NCI-H2029 treated with DMSO at 0.1 percent for 48 hours (cell line): ENCODE measurements around the gene YJU2.
"Not testable (repeated sequence)": the region's sequence is repeated elsewhere in the genome, so short reads cannot be mapped to it uniquely, and the experiment has no call there.

Experiments used
- DNase-seq: peaks from one replicate; lab custom pipeline; 2025; lab: John Stamatoyannopoulos, UW

Gene YJU2

DNA sequence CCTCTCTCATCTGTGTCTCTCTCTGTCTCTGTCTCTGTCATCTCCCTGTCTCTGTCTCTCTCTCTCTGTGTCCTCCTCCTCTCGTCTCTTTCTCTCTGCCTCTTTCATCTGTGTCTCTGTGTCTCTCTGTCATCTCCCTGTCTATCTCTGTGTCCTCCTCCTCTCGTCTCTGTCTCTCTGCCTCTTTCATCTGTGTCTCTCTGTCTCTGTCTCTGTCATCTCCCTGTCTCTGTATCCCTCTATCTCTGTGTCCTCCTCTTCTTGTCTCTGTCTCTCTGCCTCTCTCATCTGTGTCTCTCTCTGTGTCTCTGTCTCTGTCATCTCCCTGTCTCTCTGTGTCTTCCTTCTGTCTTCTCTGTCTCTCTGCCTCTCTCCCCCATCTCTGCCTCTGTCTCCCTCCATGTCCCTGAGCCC is 18.1 kb upstream of the YJU2 start:
- no peak for DNase-seq

DNA sequence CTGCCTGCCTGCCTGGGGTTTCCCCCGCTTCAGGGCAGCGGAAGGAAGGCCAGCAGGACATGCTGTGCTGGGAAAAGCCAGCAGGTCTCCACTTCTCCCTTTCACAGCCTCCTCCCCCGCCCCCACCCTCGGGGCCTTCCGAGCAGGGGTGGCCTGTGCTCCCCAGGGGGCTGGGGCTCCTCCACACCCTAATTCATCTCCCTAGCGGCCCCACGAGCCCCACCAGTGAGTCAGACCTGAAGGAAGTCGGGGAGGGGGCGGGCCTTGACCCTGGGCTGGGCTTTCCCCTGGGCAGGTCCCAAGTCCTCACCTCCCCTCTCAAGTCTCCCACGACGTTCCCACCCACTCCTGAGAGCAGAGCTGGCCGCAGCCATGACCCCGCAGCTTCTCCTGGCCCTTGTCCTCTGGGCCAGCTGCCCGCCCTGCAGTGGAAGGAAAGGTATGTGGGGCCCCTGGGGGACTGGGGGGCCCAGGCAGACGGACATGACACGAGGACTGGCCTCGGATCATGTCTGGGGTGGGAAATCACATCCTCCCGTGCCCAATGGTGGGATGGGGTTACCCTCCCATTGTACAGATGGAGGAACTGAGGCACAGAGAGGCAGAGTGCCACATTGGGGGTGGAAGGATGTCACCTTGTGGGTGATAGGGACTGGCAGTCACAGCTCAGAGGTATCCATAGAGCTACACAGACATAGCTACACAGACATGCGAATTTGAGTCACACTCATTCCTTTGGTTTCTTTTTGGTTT is 17.5 kb upstream of the YJU2 start, which contains the start of gene EBI3:
EBI3 (plus strand) TSS at position 345 of the 753 bp plus-strand sequence; CDS start at position 373, 28 bp downstream.
- DNase-seq: no peak

DNA sequence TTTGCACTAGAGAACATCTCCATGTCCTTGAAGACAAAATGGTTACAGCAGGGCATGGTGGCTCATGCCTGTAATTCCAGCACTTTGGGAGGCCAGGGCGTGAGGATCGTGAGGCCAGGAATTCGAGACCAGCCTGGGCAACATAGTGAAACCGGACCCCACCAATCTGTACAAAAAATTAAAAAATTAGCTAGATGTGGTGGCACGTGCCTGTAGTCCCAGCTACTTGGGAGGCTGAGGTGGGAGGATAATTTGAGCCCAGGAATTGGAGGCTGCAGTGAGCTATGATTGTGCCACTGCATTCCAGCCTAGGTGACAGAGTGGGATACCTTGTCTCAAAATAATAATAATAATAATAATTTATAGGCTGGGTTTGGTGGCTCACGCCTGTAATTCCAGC is 16.6 kb upstream of the YJU2 start:
- DNase-seq: not testable (repeated sequence)

DNA sequence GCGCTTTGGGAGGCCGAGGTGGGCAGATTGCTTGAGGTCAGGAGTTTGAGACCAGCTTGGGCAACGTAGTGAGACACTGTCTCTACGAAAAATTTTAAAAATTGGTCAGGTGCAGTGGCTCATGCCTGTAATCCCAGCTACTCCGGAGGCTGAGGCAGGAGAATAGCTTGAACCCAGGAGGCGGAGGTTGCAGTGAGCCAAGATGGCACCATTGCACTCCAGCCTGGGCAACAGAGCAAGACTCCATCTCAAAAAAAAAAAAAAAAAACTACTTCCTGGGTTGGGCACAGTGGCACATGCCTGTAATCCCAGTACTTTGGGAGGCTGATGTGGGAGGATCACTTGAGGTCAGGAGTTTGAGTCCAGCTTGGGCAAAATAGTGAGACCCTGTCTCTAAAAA is 15.4 kb upstream of the YJU2 start:
- DNase-seq: not testable (repeated sequence)

DNA sequence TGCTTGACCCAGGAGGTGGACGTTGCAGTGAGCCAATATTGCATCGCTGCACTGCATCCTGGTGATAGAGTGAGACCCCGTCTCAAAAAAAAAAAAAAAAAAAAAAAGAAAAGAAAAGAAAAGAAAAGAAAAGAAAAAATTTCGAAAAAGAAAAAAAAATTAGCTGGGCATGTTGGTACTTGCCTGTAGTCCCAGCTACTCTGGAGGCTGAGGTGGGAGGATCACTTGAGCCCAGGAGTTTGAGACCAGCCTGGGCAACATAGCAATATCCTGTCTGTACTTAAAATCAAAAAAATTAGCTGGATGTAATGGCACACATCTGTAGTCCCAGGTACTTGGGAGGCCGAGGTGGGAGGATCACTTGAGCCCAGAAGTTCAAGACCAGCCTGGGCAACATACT is 14.7 kb upstream of the YJU2 start:
- DNase-seq: not testable (repeated sequence)

DNA sequence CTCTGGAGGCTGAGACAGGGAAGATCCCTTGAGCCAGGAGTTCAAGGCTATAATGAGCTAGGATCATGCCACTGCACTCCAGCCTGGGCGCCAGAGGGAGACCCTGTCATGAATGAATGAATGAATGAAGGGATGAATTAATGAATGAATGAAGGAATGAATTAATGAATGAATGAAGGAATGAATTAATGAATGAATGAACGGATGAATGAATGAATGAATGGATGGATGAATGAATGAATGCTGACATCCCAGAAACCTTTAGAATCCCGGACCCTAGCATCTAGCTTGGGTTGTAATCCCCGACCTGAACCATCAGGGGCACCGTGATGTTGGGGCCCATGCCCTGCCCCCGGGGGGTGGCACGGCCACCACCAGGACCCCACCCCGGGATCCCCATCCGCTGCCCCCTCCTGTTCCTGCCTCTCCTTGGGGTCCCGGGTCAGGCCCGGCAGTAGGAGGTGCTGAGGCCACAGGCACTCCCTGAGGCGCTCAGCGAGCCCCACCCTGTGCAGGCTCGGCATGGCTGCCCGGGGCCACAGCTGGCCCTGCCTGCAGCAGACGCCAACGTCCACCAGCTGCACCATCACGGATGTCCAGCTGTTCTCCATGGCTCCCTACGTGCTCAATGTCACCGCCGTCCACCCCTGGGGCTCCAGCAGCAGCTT is 14.1 kb upstream of the YJU2 start:
- no peak for DNase-seq

DNA sequence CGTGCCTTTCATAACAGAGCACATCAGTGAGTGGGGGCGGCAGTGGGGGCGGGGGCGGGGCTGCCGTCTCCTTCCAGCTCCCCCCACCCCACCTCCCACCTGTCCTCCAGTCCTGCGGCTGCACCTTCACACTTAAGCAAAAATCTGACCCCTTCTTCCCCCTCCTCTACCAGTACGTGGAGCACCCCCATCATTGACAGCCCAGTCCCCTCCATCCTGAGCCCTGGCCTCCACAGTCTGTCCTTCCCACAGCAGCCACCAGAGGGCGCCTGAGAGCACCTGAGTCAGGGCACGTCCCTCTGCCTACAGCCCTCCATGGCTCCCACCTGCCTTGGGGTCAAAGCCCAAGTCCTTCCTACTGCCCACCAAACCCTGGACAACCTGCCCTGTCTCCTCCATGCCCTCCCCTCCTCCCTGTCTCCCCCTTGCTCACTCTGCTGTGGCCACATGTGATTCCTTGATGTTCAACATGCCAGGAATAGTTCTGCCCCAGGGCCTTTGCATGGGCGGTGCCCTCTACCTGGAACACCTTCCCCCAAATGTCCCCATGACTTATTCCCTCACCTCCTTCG is 13.5 kb upstream of the YJU2 start:
- no peak for DNase-seq

DNA sequence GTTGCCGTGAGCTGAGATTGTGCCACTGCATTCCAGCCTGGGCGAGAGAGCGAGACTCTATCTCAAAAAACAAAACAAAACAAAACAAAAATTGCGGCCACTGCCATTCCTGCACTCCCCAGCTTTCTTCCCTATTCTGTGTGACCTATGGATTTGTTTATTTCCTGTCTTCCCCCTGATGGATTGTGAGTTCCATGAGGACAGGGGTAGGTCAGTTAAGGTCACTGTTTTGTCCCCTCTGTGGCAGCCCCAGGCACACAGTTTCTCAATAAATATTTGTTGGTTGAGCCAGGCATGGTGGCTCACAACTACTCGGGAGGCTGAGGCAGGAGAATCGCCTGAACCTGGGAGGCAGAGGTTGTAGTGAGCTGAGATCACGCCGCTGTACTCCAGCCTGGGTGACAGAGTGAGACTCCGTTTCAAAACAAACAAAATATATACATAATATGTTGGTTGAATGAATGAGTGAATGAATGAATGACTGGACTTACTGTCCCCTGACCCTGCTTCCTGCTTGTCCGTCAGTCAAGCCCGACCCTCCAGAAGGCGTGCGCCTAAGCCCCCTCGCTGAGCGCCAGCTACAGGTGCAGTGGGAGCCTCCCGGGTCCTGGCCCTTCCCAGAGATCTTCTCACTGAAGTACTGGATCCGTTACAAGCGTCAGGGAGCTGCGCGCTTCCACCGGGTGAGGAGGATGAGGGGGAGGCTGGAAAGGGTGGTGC is 12.6 kb upstream of the YJU2 start:
- no peak for DNase-seq

DNA sequence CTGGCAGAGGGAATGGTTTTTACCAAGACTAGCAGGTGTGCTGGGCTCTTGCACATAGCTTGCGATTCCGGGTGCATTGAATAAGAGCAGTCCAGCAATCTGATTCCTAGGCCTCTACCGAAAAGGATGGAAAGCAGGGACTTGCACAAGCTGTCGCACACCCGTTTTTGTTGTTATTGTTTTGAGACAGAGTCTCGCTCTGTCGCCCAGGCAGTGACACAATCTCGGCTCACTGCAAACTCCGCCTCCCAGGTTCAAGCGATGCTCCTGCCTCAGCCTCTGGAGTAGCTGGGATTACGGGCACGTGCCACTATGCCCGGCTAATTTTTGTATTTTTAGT is 12.0 kb upstream of the YJU2 start:
- no peak for DNase-seq

DNA sequence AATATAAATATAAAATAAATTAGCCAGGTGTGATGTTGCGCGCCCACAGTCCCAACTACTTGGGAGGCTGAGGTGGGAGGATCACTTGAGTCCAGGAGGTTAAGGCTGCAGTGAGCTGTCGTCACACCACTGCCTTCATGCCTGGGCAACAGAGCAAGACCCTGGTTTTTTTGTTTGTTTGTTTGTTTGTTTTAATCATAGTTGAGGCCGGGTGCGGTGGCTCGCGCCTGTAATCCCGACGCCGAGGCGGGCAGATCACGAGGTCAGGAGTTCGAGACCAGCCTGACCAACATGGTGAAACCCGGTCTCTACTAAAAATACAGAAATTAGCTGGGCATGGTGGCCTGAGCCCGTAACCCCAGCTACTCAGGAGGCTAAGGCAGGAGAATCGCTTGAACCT is 9.4 kb upstream of the YJU2 start:
- not testable (repeated sequence) for DNase-seq

DNA sequence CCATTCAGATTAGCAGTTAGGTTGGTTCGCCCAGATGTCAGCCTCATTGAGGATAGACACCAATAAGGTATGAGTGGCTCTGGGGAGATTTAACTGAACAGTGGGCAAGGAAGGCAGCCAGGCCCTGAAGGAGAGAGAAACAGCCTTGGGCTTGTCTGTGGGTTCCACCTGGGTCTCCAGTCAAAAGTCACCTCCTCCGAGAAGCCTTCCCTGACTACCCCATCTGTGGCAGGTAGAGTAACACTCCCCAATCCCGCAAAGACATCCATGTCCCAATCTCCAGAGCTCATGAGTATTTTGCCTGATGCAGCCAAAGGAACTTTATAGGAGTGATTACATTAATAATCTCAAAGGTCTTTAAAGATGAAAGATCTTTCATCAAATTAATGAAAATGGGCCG is 8.0 kb upstream of the YJU2 start:
- DNase-seq: no peak

DNA sequence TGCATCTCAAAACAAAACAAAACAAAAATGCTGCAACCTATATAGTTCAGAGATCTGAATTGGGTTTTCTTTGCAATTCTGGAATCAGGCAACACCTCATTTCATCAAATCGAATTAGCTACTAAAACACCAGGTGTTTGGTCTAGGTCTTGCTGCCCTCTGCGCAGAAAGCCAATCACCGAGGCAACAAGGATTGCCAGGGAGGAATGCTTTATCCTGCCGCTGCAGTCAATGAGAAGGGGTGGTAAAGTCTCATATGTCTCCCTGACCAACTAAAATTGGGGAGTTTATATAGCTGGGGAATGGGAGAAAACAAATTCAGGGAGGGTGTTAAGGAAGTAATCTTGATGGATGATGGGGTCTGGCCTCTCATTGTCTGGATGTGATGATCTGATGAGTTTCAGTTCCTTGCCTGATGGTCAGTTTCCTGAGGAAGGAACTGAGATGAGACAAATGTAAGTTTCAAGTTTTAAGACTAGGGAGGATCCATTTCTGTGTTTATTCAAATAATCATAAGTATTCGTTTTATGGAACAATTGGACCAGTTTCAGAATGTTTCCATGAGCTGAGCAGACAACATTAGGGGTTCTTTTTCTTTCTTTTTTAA is 5.0 kb upstream of the YJU2 start:
- DNase-seq: no peak

DNA sequence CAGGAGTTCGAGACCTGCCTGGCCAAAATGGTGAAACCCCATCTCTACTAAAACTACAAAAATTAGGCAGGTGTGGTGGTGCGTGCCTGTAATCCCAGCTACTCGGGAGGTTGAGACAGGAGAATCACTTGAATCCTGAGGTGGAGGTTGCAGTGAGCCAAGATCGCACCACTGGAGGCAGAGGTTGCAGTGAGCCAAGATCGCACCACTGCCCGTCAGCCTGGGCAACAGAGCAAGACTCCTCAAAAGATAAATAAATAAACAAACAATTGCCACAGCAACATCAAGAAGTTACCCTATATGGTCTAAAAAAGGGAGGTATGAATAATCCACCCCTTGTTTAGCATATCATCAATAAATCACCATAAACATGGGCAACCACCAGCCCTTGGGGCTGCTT is 942 bp upstream of the YJU2 start:
- not testable (repeated sequence) for DNase-seq

DNA sequence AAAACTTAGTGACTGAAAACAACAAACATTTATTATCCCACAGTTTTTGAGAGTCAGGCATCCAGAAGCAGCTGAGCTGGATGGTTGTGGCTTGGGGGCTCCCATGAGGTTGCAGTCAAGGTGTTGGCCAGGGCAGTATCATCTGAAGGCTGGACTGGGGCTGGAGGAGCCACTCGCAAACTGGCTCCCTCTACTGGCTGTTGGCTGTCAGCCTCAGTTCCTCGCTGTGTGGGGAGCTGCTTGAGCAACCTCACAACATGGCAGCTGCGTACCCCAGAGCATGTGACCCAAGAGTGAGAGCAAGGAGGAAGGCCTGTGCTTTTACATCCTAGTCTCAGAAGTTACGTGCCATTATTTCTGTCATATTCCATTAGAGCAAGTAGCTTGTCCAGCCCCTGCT is 9.7 kb downstream of the YJU2 start:
- DNase-seq: no peak

DNA sequence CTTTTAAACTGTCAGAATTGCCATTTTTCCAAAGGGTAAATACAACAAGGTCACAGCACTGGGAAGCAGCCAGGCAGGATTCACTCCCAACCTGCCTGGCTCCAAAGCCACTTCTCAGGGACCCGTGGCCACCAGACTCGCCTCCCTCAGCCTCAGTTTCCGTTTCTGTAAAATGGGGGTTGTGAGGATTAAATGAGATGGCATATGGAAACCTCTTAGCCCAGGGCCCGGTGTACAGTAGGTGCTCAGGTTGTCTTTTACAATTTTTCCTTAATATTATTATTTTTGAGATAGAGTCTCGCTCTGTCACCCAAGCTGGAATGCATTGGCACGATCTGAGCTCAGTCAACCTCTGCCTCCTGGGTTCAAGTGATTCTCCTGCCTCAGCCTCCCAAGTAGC is 10.1 kb downstream of the YJU2 start:
- DNase-seq: no peak

DNA sequence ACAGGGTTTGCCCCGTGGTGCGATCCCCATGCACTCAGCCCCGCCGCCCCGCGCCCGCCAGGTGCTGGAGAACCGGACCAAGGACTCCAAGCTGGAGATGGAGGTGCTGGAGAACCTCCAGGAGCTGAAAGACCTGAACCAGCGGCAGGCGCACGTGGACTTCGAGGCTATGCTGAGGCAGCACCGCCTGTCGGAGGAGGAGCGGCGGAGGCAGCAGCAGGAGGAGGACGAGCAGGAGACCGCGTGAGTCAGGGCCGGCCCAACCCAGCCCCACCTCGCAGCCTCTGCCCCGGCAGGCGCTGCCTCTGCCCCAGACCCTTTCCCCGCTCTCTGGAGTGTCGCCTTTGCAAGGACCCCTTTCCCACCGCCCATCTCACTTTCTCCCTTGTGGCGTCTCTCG is 11.3 kb downstream of the YJU2 start:
- no peak for DNase-seq

DNA sequence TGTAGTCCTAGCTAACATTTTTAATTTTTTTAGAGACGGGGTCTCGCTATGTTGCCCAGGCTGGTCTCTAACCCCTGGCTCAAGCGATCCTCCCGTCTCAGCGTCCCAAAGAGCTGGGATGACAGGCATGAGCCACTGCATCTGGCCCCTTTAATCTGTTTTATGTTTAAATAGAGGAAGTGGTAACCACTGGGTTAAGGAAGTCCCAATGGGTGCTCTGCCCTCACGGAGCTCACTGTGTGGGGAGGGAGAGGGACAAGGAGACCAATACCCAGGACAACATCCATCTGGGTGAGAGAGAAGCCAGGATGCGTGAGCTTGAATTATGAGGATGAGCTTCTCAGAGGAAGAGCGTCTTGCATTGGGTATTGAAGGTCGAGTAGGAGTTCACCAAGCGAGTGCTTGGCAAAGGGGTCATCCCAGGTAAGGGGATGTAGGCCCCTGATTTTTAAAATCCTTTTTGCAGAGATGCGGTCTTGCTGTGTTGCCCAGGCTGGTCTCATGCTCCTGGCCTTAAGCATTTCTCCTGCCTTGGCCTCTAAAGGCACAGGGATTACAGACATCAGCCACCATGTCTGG is 13.8 kb downstream of the YJU2 start:
- no peak for DNase-seq

DNA sequence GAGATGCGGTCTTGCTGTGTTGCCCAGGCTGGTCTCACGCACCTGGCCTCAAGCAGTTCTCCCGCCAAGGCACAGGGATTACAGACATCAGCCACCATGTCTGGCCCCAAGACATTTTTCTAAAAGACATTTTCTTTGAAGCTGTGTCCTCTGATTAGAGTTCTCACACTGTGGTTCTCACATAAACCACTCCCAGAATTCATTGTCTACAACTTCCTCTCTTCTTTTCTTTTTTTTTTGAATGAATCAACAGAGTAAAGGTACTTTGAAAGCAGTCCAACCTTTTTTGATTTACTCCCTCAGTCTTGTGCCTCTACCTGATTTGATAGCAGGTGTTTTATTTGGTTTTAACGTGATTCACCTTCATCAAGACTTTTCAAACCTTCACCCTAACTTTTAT is 17.9 kb downstream of the YJU2 start:
- DNase-seq: no peak

DNA sequence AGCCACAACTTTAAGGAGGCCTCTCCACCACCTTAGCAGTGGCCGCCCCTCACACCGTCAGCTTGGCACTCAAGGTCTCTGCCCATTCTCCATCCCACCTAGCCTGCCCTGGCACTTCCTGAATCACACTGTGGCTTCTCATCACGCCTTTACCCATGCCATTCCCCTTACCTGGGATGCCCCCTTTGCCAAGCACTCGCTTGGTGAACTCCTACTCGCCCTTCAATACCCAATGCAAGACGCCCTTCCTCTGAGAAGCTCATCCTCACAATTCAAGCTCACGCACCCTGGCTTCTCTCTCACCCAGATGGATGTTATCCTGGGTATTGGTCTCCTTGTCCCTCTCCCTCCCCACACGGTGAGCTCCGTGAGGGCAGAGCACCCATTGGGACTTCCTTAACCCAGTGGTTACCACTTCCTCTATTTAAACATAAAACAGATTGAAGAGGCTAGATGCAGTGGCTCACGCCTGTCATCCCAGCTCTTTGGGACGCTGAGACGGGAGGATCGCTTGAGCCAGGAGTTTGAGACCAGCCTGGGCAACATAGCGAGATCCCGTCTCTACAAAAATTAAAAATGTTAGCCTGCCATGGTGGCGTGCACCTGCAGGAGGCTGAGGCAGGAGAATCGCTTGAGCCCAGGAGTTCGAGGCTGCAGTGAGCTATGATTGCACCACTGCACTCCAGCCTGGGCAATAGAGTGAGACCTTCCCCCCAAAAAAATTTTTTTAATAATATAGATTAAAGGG is 19.5 kb downstream of the YJU2 start:
- no peak for DNase-seq

DNA sequence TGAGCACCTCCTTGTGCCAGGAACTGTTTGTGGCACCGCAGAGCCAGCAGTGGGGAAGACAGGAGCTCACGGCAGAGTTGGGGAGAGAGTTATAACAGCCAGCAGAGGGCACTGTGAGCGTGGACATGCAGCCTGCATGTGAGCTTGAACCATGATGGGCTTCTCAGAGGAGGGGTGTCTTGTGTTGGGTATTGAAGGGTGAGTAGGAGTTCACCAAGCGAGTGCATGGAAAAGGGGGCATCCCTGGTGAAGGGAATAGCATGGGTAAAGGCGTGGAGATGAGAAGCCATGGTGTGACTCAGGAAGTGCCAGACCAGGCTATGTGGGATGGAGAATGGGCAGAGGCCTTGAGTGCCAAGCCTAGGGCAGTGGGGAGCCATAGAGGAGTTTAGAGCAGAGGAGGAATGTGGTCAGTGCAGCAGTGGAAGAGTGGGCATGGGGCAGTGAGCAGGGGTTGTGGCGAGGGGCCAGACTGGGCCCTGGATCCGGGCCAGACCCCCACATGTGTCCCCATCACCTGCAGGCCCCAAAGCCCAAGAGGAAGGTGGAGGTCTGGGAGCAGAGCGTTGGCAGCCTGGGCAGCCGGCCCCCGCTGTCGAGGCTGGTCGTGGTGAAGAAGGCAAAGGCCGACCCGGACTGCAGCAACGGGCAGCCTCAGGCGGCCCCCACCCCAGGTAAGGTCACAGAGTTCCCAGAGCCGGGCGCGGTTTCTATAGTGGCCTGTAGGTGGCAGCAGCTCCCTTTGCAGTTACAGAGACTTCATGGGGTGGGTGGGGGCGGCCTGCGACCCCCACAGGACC is 20.4 kb downstream of the YJU2 start:
- peak; percentile 12 for DNase-seq
